GM18508 (cell line): ENCODE data around the gene PPIF.

Source experiments
- ATAC-seq: cut with Tn5 transposase; IDR thresholded peaks from one replicate; pipeline ENCODE4 v1.9.1; 2021; ENCODE audit warnings: moderate number of reproducible peaks; ENCODE audit not compliant: insufficient read depth, unreplicated experiment

The PPIF gene

GRCh38 chr10:79313320-79313719 is 33.9 kb upstream of the PPIF start:
- no peak for ATAC-seq

- ATAC-seq = no peak
Measured at GRCh38 chr10:79313911-79314439, 33.3 kb upstream of the PPIF start.

GRCh38 chr10:79314761-79315601 is 32.3 kb upstream of the PPIF start:
- no peak for ATAC-seq

- no peak for ATAC-seq
Measured at GRCh38 chr10:79315602-79315920, 31.7 kb upstream of the PPIF start.

- peak; percentile 63 for ATAC-seq
Measured at GRCh38 chr10:79316671-79317431, 30.4 kb upstream of the PPIF start.

GRCh38 chr10:79318369-79318768 is 28.9 kb upstream of the PPIF start:
- no peak for ATAC-seq

- ATAC-seq = no peak
Measured at GRCh38 chr10:79319115-79319771, 28.0 kb upstream of the PPIF start.

GRCh38 chr10:79320316-79320715 is 27.0 kb upstream of the PPIF start:
- ATAC-seq = no peak

- no peak for ATAC-seq
Measured at GRCh38 chr10:79320820-79321493, 26.3 kb upstream of the PPIF start.

- no peak for ATAC-seq
Measured at GRCh38 chr10:79321494-79321882, 25.8 kb upstream of the PPIF start.

GRCh38 chr10:79321951-79322350 is 25.3 kb upstream of the PPIF start:
- ATAC-seq = no peak

GRCh38 chr10:79322616-79323543 is 24.4 kb upstream of the PPIF start:
- no peak for ATAC-seq

GRCh38 chr10:79323602-79324001 is 23.7 kb upstream of the PPIF start:
- no peak for ATAC-seq

- no peak for ATAC-seq
Measured at GRCh38 chr10:79324032-79324695, 23.1 kb upstream of the PPIF start.

- ATAC-seq = no peak
Measured at GRCh38 chr10:79326361-79327089, 20.7 kb upstream of the PPIF start.

GRCh38 chr10:79327090-79327457 is 20.2 kb upstream of the PPIF start:
- ATAC-seq = no peak

GRCh38 chr10:79328147-79328701 is 19.0 kb upstream of the PPIF start:
- ATAC-seq = no peak
